Measurements from ENCODE around the gene ZCCHC3. TPM values are rescaled to one million over a fixed set of nuclear protein-coding genes. Genes with fewer than 3 reads are reported as not detected.
A peak's percentile ranks its signal among the peaks of the same experiment; 100 is the strongest.

The ZCCHC3 gene
- total RNA-seq, 1 experiment from 2014 or later = 15.5 TPM

DNA sequence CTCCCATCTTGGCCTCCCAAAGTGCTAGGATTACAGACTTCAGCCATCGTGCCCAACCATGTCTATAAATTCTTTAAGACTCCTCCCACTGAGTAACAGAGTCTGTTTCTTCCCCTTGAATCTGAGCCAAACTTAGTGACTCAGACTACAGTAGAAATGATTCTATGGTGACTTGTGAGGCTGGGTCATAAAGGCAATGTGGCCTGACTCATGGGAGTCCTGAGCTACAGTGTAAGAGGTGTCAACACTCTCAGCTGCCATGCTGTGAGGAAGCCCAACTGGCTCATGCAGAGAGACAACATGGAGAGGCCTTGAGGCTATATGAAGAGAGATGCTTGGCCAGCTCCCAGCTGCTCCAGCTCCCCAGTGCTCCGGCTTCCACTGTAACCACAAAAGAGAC, 44.3 kb downstream of the ZCCHC3 start:
- peak; percentile 69 for DNase-seq (ENCODE audit: low spot score)

DNA sequence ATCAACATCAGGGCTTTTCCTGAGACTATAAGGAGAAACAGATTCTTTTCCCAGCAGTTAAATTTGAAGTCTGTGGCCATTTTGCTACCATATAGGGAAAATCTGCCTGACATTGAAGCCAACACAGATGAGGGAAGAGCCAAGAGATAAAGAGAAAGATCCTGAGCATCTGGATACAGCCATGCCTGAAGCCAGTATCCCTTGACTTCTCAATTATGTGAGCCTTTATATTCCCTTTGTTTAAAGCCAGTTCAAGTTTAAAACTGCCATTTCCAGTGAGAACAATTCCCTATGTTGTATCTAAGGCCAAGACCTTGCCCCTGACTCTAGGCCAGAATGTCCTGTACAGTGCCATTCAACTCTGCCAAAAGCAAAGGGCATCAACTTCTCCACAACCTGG, 45.7 kb downstream of the ZCCHC3 start:
- DNase-seq (ENCODE audit: low spot score) = no peak

DNA sequence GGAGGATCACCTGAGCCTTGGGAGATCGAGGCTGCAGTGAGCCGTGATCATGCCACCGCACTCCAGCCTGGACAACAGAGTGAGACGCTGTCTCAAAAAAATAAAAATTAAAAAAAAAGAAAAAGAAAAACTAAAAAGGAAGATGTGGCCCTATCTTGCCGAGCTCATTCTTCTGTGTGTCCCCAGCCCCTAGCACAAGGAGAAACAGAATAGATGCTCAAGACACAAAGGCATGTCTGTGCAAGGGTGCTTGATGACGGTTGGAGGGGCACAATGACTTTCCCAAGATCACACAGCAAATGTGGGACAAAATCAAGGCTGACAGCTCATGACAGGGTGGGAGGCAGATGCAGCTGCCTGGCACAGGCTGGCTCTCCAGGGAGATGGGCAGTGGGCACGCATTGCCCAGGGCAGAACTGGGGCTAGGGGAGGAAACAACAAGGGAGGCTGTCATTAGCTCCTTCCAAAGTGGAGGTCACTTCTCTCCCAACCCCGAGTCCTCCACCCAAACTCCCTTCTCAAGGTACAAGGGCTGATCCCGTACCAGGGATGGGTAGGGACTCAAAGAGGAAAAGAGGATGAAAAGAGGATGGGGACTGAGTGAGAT, 48.8 kb downstream of the ZCCHC3 start:
- DNase-seq (ENCODE audit: low spot score) = no peak

DNA sequence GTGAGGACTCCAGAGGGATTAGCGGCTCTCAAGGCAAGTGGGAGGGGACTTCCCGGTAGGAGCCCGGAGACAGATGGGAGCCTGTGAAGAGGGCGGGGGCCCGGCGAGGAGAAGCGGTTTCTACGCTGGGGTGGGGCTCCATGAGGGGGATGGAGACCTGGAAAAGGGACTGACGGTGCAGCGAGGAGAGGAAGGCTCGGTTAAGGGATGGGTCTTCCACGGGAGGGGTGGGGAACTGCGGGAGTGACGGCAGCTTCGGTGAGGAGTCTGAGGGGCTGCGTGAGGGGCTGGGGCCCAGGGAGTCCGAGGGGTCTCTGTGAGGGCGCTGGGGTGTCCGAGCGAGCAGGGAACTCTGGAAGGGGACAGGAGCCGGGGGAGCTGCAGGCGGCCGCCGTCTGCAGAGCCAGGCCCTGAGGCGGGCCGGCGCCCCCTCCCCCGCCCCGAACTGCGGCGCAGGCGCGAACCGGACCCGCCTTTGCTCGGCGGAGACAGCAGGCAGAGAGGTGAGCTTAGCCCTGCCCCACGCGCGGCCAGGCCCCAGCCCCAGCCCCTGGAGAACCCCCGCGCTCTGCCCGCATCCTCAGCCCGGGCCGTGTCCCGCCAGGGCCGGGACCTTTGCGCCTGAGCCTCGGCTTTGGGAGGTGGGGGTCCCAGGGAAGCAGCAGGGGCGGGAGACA, 49.4 kb downstream of the ZCCHC3 start, which contains the start of gene NRSN2:
Gene NRSN2 (plus strand): TSS at position 472 of the 677 bp plus-strand sequence. CDS start 2,533 bp downstream, outside the sequence.
- no peak for DNase-seq (ENCODE audit: low spot score)

DNA sequence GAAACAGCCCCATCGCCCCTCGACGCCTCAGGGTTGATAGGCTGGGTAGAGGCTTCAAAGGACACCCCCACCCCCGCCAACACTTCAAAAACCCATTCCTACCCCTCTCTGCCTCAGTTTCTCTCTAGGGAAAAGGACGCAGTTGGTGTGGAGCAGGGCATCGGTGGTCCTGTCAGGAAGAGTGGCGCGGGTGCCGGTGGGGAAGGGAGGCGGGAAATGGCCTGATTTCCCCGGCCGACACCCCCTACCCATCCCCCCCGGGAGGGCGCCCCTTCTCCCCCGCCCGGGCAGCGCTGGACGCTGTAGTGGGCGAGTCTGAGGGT, 49.9 kb downstream of the ZCCHC3 start:
- DNase-seq (ENCODE audit: low spot score) = no peak

DNA sequence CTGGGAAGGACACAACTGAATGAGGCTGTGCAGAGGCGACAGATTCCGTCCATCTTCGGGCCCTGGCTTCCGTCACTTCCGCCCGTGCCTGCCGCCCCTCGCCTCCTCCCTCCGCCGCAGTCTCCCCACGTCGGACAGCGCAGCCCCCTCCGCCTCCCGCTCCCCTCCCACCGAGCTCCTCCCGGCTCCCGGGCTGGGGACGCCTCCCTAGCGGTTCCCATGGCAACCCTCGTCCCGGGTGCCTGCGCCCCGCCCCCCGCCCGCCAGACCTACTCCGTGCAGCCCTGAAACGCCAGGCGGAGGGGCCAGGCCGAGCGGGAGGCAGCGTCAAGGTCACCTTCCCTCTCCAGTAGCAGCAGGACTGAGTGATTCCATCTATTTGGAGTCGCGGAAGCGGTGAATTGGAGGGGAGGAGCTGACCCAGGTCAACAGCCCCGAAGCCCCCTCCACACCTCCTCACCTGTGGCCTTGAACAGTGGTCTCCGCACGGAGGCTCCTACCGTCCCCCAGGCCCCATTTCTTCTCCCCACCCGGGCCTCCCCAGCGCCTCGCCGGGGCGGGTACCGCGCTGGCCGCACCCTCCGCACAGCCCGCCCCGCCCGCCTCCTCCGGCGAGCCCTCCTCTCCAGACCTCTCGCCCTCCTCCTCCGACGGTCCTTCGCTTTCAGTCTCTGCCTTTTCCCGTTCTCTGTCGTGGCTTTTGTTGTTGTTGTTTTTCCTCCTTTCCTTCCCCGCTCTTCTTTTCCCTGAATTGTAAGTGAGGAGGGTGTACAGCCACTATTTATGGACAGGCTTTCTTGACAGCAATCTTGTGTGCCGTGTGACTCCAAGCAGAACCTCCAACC, 50.5 kb downstream of the ZCCHC3 start:
- DNase-seq (ENCODE audit: low spot score) = peak; percentile 46

DNA sequence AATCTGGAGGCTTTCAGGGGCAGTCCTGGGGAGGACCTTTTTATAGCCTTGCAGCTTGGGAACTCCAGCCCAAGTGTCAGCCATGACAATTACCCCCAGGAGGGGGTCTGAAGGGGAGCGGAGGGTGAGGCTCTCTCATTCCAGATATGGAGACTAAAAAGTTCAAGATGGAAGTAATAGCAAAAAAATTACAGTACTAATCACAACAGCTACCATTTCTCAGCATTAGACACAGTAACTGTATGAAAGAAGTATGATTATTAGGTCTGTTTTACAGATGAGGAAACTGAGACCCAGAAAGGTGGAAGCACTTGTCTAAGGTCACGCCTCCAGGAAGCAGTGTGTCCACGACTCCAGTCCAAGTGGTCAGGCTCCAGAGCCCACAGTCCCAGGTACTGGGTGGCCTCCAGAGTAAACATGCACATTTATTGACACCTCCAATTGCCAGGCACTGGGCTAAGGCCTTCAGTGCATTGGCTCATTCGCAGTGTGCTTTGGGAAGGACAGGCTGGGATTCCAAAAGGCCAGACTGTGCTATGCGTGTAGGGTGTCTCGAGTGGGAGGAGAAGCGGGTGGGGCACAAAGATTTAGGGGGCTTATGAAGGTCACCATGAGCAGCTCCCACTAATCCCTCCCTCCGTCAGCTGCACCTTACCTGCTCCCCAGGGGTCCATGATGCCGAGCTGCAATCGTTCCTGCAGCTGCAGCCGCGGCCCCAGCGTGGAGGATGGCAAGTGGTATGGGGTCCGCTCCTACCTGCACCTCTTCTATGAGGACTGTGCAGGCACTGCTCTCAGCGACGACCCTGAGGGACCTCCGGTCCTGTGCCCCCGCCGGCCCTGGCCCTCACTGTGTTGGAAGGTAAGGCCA, 51.8 kb downstream of the ZCCHC3 start:
- no peak for DNase-seq (ENCODE audit: low spot score)

Other genes starting within 250 kb of the ZCCHC3 start
- gene DEFB125, start 209.9 kb upstream of the ZCCHC3 start, total RNA-seq (2014; rRNA removed; shearing (Covaris generic)) = not detected in 2 replicates
- gene DEFB126, start 155.0 kb upstream of the ZCCHC3 start, total RNA-seq (2014; rRNA removed; shearing (Covaris generic)) = not detected in 2 replicates
- not detected in 2 replicates for gene DEFB127, start 140.1 kb upstream of the ZCCHC3 start, total RNA-seq (2014; rRNA removed; shearing (Covaris generic))
- gene DEFB128, start 107.9 kb upstream of the ZCCHC3 start, total RNA-seq (2014; rRNA removed; shearing (Covaris generic)) = not detected in 2 replicates
- gene DEFB129, start 70.3 kb upstream of the ZCCHC3 start, total RNA-seq (2014; rRNA removed; shearing (Covaris generic)) = not detected in 2 replicates
- gene DEFB132, start 39.8 kb upstream of the ZCCHC3 start, total RNA-seq (2014; rRNA removed; shearing (Covaris generic)) = not detected in 2 replicates
- gene C20orf96, start 6.8 kb upstream of the ZCCHC3 start, total RNA-seq (2014; rRNA removed; shearing (Covaris generic)) = 0.08 and 1.5 TPM in 2 replicates
- gene SOX12, start 28.0 kb downstream of the ZCCHC3 start, total RNA-seq (2014; rRNA removed; shearing (Covaris generic)) = 2.7 and 3.9 TPM in 2 replicates
- 12.0 and 15.5 TPM in 2 replicates for gene NRSN2, start 49.5 kb downstream of the ZCCHC3 start, total RNA-seq (2014; rRNA removed; shearing (Covaris generic))
- 137 TPM in 2 replicates for gene TRIB3, start 83.2 kb downstream of the ZCCHC3 start, total RNA-seq (2014; rRNA removed; shearing (Covaris generic))
- gene RBCK1, start 110.7 kb downstream of the ZCCHC3 start, total RNA-seq (2014; rRNA removed; shearing (Covaris generic)) = 208 and 221 TPM in 2 replicates
- 16.7 and 19.5 TPM in 2 replicates for gene TBC1D20, start 165.0 kb downstream of the ZCCHC3 start, total RNA-seq (2014; rRNA removed; shearing (Covaris generic))
- 81.7 and 89.6 TPM in 2 replicates for gene CSNK2A1, start 246.2 kb downstream of the ZCCHC3 start, total RNA-seq (2014; rRNA removed; shearing (Covaris generic))